NAMALWA (cell line): Measurements from ENCODE around the gene CA10.

Experiments
- DNase-seq: peaks from one replicate; pipeline ENCODE4 v3.0.0-alpha.2; 2015; ENCODE audit warnings: low spot score

CA10 gene

GRCh38 chr17:52145476-52145875 lies 13.0 kb downstream of the CA10 start:
- DNase-seq = no peak

- no peak for DNase-seq
These were observed 15.0 kb downstream of the CA10 start for GRCh38 chr17:52143542-52143941.

- no peak for DNase-seq
These were observed 17.9 kb downstream of the CA10 start for GRCh38 chr17:52140601-52141000.

GRCh38 chr17:52138752-52139151 lies 19.8 kb downstream of the CA10 start:
- DNase-seq = no peak

GRCh38 chr17:52138350-52138749 lies 20.2 kb downstream of the CA10 start:
- no peak for DNase-seq

- no peak for DNase-seq
These were observed 22.3 kb downstream of the CA10 start for GRCh38 chr17:52136166-52136565.

- DNase-seq = no peak
These were observed 23.9 kb downstream of the CA10 start for GRCh38 chr17:52134641-52135040.

GRCh38 chr17:52128721-52129120 lies 29.8 kb downstream of the CA10 start:
- DNase-seq = no peak

GRCh38 chr17:52124993-52125392 lies 33.5 kb downstream of the CA10 start:
- no peak for DNase-seq

- no peak for DNase-seq
These were observed 34.0 kb downstream of the CA10 start for GRCh38 chr17:52124561-52124960.

- no peak for DNase-seq
These were observed 38.0 kb downstream of the CA10 start for GRCh38 chr17:52120465-52120864.

GRCh38 chr17:52110923-52111581 lies 47.5 kb downstream of the CA10 start:
- no peak for DNase-seq

GRCh38 chr17:52106638-52107261 lies 51.8 kb downstream of the CA10 start:
- DNase-seq = peak; percentile 73

- DNase-seq = no peak
These were observed 52.4 kb downstream of the CA10 start for GRCh38 chr17:52106072-52106471.

GRCh38 chr17:52105591-52105990 lies 52.9 kb downstream of the CA10 start:
- no peak for DNase-seq

- DNase-seq = no peak
These were observed 62.5 kb downstream of the CA10 start for GRCh38 chr17:52096056-52096455.

- no peak for DNase-seq
These were observed 74.3 kb downstream of the CA10 start for GRCh38 chr17:52084176-52084575.

- DNase-seq = no peak
These were observed 79.0 kb downstream of the CA10 start for GRCh38 chr17:52079496-52079895.

- no peak for DNase-seq
These were observed 86.8 kb downstream of the CA10 start for GRCh38 chr17:52071712-52072111.

GRCh38 chr17:52064791-52065211 lies 93.7 kb downstream of the CA10 start:
- DNase-seq = no peak

GRCh38 chr17:52049496-52049895 lies 109.0 kb downstream of the CA10 start:
- DNase-seq = no peak

GRCh38 chr17:52049051-52049450 lies 109.5 kb downstream of the CA10 start:
- no peak for DNase-seq

- DNase-seq = no peak
These were observed 110.2 kb downstream of the CA10 start for GRCh38 chr17:52048137-52048898.
